ENCODE measurements around the gene PRRT1B.

- no peak for TF ChIP-seq TAF1 (IDR thresholded peaks at IDR 0.05; ENCODE audit: borderline replicate concordance, insufficient read depth, low read length)
- TF ChIP-seq POLR2AphosphoS5 (IDR thresholded peaks at IDR 0.05; ENCODE audit: low read depth, low read length) = no peak
- TF ChIP-seq FOXP2 (optimal IDR thresholded peaks at IDR 0.05; ENCODE audit: borderline replicate concordance, extremely low read depth, extremely low read length, insufficient read depth) = no peak
These were observed at the start of gene PRRT1B for GRCh38 chr9:131545003-131545785.
